Islet precursor cell (in vitro differentiated cells): Measurements from ENCODE around the gene IRX4.
A peak's percentile ranks its signal among the peaks of the same experiment; 100 is the strongest.

Experiments used
- DNase-seq: peaks from one replicate; pipeline ENCODE4 v3.0.0-alpha.2; 2018

IRX4 gene

GRCh38 chr5:1882337-1883119, at the start of gene IRX4:
TSS of gene IRX4 (minus strand) at chr5:1882925. CDS start at chr5:1882647, 278 bp downstream.
- DNase-seq, result no peak

- peak; percentile 87 for DNase-seq
These were observed 49.0 kb upstream of the IRX4 start for GRCh38 chr5:1931604-1932231.

GRCh38 chr5:1930880-1931603, 48.3 kb upstream of the IRX4 start:
- peak; percentile 78 for DNase-seq

GRCh38 chr5:1930501-1930879, 47.8 kb upstream of the IRX4 start:
- no peak for DNase-seq

GRCh38 chr5:1929108-1929991, 46.6 kb upstream of the IRX4 start:
- DNase-seq, result peak; percentile 28

GRCh38 chr5:1926471-1927341, 44.0 kb upstream of the IRX4 start:
- DNase-seq, result peak; percentile 41

- DNase-seq, result peak; percentile 29
These were observed 43.3 kb upstream of the IRX4 start for GRCh38 chr5:1926071-1926440.

GRCh38 chr5:1925111-1926070, 42.7 kb upstream of the IRX4 start:
- peak; percentile 42 for DNase-seq

GRCh38 chr5:1923766-1924165, 41.0 kb upstream of the IRX4 start:
- DNase-seq, result peak; percentile 31

- no peak for DNase-seq
These were observed 40.6 kb upstream of the IRX4 start for GRCh38 chr5:1923341-1923740.

GRCh38 chr5:1921711-1922110, 39.0 kb upstream of the IRX4 start:
- DNase-seq, result peak; percentile 33

- DNase-seq, result peak; percentile 20
These were observed 37.0 kb upstream of the IRX4 start for GRCh38 chr5:1919750-1920149.

- peak; percentile 50 for DNase-seq
These were observed 36.5 kb upstream of the IRX4 start for GRCh38 chr5:1919209-1919566.

- peak; percentile 41 for DNase-seq
These were observed 35.9 kb upstream of the IRX4 start for GRCh38 chr5:1918488-1919208.

- peak; percentile 30 for DNase-seq
These were observed 35.2 kb upstream of the IRX4 start for GRCh38 chr5:1917830-1918487.

GRCh38 chr5:1916041-1917001, 33.6 kb upstream of the IRX4 start:
- DNase-seq, result peak; percentile 36

- DNase-seq, result no peak
These were observed 32.6 kb upstream of the IRX4 start for GRCh38 chr5:1915316-1915715.

GRCh38 chr5:1914471-1914870, 31.7 kb upstream of the IRX4 start:
- DNase-seq, result no peak
